ENCODE results near the gene ZNF862.

Gene ZNF862

DNA sequence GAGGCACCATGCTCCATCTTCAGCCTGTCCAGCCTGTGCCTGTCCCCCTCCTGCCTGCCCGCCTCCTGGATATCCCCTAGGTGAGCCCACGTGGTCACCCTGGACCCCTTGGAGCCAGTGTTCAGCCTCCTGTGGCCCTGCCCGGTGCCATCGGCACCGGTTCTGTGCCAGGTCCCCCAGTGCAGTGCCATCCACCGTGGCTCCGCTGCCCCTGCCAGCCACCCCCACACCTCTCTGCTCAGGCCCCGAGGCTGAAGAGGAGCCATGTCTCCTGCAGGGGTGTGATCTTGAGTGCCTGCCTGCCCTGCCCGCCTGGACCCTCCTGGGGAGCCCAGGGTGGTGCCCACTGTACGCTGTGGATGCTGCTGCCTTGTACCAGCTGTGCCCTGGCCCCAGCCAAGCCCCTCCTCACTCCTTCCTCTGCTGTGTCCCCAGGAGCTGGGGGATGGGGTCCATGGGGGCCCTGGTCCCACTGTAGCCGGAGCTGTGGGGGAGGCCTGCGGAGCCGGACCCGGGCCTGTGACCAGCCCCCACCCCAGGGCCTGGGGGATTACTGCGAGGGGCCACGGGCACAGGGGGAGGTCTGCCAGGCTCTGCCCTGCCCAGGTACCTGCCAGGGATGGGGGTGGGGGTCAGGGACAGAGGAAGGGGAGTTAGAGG, 26.2 kb upstream of the ZNF862 start:
- DNase-seq (ENCODE audit: low spot score) = no peak

DNA sequence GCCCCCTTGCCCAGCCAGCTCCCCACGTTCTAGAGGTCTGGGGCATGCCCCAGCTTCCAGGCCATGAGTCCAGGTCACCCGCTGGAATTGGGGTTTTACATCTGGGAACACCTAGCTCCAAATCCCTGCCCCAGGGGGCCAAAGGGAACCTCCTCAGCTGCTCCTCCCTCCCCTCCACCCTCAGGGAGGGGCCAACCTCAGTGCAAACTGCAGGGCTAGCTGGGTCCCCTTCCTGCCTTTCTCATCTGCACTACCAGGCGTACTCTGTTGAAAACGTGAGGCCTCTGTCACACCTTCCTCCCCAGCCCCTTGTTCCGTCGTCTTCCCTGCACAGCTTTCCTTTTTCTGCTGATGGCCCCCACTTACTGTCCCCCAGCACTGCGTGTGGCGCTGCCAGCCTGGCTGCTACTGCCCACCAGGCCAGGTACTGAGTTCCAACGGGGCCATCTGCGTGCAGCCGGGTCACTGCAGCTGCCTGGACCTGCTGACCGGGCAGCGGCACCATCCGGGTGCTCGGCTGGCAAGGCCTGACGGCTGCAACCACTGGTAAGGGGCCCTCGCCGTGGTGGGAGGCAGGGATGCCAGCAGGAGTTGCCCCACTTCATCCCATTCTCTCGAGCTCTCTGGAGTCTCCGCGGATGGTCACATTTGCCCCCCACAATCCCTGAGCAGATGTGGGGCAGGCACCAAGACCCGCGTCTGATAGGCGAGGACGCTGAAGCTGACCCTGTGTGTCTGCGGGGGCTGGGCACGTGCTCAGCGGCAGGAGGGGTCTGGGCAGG, 24.7 kb upstream of the ZNF862 start:
- no peak for DNase-seq (ENCODE audit: low spot score)

DNA sequence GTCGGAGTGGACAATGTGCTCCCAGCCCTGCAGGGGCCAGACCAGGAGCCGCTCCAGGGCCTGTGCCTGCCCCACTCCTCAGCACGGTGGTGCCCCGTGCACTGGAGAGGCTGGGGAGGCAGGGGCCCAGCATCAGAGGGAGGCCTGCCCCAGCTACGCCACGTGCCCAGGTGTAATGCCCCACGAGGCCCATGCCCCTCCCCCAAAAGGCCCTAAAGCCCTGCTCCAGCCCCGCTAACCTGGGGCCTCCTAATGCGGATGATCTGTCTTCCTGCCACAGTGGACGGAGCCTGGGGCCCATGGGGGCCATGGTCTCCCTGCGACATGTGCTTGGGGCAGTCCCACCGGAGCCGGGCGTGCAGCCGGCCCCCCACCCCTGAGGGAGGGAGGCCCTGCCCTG, 23.7 kb upstream of the ZNF862 start:
- no peak for DNase-seq (ENCODE audit: low spot score)

DNA sequence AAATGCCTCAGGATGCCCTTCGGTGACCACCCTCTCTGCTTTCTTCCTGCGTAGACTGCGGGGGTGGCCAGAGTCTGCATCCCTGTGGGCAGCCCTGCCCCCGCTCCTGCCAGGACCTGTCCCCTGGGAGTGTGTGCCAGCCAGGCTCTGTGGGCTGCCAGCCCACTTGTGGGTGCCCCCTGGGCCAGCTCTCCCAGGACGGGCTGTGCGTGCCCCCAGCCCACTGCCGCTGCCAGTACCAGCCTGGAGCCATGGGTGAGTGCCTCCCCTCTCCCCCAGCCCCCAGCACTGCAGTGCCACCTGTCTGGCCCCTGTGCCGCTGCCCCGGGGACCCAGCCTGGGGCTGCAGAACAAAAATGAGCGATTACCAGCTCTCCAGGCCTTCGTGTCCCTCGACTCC, 23.1 kb upstream of the ZNF862 start:
- DNase-seq (ENCODE audit: low spot score) = no peak

DNA sequence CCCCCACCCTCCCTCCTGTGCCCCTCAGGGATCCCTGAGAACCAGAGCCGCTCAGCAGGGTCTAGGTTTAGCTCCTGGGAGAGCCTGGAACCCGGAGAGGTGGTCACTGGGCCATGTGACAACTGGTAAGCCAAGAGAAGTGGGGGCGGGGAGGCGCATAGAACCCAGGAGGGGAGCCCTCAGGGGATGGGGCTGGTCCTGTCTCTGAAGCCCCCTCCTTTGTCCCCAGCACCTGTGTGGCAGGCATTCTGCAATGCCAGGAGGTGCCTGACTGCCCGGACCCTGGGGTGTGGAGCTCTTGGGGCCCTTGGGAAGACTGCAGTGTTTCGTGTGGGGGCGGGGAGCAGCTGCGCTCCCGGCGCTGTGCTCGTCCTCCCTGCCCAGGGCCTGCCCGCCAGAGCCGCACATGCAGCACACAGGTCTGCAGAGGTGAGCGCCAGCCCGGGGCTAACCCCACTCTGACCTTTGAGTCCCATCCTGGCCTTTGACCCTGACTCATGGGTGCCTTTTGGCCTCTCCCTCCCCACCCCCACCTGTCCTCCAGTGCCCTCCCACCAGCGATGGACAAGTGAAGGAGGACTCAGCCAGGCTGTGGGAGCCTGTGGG, 22.4 kb upstream of the ZNF862 start:
- no peak for DNase-seq (ENCODE audit: low spot score)

DNA sequence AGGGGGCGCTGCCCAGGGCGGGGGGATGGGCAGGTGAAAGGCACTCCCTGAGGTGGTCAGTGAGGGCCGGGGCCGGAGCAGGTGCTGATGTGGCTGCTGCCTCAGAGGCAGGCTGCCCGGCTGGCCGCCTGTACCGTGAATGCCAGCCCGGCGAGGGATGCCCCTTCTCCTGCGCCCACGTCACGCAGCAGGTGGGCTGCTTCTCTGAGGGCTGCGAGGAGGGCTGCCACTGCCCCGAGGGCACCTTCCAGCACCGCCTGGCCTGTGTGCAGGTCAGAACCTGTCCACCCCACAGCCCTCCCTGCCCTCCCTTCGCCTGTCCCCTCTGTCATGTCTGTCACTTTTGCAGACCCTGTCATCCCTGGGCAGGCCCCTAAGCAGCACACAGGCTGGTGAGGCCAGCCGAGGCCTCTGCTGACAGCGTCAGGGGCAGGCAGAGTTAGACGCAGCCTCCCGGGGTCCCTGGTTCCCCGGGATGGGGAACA, 21.9 kb upstream of the ZNF862 start:
- DNase-seq (ENCODE audit: low spot score) = no peak

DNA sequence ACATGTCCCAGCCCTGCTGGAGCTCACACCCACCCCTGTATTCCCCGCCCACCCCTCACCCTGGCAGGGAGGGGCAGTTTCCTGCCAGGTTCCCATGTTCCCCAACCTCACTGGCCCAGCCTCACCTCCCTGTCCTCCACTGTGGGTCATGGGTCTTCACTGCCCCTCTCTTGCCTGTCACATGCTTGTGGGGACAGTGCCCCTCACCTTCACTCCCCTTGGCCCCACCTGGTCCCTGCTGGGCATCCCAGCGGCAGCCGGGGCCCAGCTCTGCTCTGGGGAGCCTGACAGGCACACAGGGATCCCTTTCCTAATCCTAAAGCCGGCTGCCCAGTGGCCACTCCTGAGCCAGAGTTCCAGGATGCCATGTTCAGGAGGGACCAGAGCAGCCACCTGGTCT, 21.4 kb upstream of the ZNF862 start:
- DNase-seq (ENCODE audit: low spot score) = no peak

DNA sequence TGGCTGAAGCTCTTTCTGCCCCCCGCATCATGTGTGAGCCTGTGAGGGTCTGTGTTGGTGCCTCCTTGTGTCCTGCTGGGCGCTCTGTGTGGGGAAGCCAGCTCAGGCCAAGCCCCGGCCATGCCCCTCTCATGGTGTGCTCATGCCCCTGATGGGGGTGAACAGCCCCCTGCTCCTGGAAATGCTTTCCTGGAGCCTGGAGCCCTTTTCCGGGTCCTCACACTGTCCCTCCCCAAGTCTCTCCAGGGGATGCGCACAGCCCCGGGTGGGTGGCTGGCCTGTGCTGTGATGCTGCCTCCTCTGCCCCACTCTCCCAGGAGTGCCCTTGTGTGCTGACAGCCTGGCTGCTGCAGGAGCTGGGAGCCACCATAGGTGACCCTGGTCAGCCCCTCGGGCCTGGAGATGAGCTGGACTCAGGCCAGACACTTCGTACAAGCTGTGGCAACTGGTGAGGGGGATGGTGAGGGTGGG, 20.8 kb upstream of the ZNF862 start:
- DNase-seq (ENCODE audit: low spot score) = no peak

DNA sequence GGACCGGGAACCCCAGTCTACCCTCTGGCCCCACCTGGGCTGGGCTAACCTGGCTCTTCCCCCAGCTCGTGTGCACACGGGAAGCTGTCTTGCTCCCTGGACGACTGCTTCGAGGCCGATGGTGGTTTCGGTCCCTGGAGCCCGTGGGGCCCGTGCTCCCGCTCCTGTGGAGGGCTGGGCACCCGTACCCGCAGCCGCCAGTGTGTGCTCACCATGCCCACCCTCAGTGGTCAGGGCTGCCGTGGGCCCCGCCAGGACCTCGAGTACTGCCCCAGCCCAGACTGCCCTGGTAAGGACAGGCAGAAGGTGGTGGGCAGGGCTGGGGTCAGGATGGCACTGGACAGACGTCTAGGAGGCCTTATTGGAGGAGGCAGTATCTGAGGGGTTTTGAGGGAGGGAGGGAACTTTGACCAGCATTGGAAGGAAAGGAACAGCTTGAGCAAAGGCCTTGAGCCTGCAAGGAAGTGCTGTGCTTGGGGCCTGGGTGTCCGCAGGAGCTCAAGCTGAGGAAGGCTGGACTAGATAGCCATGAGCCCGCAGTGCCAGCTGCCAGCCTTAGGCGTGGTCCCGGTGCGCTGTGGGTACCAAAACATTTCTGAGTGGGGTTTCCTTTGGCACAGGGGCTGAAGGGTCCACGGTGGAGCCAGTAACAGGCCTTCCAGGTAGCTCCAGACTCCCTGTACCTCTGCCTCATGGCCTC, 20.2 kb upstream of the ZNF862 start:
- no peak for DNase-seq (ENCODE audit: low spot score)

DNA sequence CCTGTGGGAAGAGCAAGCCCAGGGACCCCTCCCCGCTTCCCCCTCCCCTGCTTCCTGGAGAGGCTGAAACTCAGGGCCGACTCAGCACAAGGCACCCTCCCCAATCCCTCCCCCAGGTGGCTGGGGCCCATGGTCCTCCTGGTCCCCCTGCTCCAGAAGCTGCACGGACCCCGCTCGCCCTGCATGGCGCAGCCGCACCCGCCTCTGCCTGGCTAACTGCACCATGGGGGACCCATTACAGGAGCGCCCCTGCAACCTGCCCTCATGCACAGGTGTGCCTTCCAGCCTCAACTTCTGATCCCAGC, 19.7 kb upstream of the ZNF862 start:
- no peak for DNase-seq (ENCODE audit: low spot score)

DNA sequence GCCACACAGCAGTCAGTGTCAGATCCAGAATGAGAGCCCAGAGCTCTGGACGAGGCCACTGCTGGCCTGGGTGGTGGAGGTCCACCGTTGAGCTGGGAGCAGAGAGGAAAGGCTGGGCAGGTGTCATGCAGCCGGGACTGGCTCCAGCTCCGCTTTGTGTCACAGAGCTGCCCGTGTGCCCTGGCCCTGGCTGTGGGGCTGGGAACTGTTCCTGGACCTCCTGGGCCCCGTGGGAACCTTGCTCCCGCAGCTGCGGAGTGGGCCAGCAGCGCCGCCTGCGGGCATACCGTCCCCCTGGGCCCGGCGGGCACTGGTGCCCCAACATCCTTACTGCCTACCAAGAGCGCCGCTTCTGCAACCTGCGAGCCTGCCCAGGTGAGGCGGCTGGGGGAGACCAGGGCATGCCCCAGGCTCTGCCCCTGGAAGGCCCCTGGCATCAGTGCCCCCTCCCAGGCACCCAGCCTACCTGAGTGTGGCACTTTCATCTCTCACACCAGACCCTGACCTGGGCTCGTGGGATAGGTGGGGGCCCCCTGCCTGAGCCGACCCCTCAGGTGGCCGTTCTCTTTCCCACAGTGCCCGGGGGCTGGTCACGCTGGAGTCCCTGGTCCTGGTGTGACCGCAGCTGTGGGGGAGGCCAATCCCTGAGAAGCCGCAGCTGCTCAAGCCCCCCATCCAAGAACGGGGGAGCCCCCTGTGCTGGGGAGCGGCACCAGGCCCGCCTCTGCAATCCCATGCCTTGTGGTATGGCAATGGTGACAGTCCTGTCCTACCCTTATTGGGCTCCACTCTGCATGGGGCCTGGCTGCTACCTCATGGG, 18.8 kb upstream of the ZNF862 start:
- no peak for DNase-seq (ENCODE audit: low spot score)

DNA sequence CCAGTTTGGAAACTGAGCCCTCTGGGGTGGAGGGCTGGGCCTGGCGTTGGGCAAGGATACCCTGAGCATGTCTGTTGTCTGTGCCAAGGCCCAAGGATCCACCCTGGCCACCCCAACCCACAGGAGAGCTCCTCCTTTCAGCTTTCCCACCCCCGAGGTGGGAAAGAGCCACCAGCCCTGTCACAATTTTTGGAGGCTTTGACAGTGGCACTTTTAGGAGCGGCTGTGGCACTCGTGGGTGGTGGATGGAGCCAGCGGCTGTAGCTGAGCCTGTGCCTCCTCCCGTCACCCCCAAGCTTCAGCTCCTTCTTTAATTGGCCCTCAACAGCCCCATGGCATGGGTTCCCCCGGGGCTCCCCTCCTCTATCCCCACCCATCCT, 18.2 kb upstream of the ZNF862 start:
- DNase-seq (ENCODE audit: low spot score) = no peak

DNA sequence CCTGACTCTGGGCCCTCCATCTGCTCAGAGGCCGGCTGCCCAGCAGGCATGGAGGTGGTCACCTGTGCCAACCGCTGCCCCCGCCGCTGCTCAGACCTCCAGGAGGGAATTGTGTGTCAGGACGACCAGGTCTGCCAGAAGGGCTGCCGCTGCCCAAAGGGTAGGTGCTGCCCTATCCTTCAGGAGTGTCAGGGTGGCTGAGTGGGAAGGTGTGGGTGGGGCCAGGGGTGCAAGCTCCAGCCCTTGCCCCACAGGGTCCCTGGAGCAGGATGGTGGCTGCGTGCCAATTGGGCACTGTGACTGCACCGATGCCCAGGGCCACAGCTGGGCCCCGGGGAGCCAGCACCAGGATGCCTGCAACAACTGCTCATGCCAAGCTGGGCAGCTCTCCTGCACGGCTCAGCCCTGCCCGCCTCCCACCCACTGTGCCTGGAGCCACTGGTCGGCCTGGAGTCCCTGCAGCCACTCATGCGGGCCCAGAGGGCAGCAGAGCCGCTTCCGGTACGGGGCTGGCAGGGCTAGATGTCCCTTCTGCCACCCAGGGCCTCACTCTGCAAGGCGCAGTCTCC, 17.5 kb upstream of the ZNF862 start:
- no peak for DNase-seq (ENCODE audit: low spot score)

DNA sequence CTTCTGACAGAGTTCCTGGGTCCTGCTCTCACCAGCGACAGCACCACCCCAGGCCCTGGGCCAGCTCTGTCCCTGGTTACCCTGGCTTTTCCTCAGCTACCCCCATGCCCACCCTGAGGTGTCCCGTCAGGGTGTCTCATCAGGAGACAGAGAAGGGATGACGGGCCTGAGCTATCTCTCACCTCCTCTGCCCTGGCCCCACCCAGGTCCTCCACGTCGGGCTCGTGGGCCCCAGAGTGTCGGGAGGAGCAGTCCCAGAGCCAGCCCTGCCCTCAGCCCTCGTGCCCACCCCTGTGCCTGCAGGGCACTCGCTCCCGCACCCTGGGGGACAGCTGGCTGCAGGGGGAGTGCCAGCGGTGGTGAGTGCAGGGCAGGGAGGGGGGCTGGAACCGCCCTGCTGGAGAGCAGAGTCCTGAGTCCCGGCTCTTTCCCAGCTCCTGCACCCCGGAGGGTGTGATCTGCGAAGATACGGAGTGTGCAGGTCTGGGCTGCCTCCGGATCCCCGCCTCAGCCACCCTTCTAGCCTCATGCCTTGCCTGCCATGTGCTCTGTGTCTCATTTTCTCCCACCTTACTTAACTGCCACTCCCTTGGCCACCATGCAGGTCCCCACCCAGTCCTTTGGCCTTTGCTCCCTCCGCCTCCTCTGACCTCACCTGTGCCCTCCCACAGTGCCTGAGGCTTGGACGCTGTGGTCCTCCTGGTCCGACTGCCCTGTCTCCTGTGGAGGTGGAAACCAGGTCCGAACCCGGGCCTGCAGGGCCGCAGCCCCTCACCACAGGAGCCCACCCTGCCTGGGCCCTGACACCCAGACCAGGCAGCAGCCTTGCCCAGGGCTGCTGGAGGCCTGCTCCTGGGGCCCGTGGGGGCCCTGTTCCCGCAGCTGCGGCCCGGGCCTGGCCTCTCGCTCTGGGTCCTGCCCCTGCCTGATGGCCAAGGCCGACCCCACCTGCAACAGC, 16.7 kb upstream of the ZNF862 start:
- DNase-seq (ENCODE audit: low spot score) = no peak

DNA sequence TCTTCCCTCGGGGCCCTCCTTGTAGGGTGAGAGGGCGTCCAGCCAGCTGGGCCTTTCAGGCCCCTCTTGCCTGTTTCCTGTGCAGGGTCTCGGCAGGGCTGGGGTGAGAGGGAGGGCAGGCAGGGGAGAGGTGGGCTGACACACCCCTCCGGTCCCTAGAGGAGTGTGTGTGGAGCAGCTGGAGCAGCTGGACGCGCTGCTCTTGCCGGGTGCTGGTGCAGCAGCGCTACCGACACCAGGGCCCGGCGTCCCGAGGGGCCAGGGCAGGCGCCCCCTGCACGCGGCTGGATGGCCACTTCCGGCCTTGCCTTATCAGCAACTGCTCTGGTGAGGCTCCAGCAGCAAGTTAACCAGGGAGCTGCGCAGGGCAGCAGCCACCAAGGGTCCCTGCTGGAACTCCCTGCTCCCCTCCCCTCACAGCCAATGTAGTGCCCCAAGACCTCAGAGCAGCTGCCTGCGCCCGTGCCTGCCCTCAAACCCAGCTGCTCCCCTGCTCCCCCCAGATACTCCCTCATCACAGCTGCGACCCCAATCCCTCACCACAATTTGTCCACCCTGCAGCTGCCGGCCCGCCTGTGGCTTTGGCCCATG, 15.7 kb upstream of the ZNF862 start:
- DNase-seq (ENCODE audit: low spot score) = no peak

DNA sequence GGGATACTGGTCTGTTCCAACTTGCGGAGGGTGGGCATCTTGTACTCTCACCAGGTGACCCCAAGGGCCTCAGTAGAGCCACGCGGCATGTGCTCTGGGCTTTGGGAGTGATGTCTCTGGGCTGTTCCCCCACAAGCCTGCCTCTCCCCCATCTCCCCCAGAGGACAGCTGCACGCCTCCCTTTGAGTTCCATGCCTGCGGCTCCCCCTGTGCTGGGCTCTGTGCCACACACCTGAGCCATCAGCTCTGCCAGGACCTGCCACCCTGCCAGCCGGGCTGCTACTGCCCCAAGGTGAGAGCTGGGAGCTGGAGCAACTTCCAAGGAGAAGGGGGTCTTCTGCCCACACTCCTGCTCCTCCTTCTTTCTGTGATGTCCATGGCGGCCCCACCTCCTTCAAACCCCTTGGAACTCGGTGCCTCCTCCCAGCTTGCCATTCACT, 15.0 kb upstream of the ZNF862 start:
- no peak for DNase-seq (ENCODE audit: low spot score)

DNA sequence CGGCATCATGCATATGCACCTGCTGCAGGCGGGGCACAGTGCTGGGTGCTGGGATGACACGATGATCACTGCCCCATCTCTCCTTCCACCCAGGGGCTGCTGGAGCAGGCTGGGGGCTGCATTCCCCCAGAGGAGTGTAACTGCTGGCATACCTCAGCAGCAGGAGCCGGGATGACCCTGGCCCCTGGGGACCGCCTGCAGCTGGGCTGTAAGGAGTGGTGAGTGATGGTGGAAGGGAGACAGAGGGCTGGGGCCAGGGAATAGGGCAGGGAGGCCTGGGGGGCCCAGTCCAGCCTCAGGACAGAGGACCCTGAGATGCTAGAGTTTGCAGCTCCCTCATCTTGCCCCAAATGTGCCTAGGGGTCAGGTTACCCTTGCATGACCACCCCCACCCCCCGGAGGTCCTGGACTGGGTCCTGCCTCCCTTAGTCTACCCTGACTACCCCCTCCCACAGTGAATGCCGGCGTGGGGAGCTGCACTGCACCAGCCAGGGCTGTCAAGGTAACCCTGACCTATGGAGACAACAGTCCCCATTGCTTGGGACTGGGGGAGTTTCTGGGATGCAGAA, 14.5 kb upstream of the ZNF862 start:
- no peak for DNase-seq (ENCODE audit: low spot score)

DNA sequence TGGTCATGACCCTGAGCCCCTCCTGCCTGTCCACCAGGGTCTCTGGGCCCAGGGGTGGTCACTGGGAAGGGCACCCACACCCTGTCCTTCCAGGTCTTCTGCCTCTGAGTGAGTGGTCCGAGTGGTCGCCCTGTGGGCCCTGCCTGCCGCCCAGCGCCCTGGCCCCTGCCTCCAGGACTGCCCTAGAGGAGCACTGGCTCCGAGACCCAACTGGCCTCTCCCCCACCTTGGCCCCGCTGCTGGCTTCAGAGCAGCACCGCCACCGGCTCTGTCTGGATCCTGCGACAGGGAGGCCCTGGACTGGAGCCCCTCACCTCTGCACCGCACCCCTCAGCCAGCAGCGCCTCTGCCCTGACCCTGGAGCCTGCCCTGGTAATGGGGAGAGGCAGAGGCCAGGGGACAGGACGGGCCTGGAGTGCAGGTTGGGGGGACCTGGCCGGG, 13.9 kb upstream of the ZNF862 start:
- no peak for DNase-seq (ENCODE audit: low spot score)

DNA sequence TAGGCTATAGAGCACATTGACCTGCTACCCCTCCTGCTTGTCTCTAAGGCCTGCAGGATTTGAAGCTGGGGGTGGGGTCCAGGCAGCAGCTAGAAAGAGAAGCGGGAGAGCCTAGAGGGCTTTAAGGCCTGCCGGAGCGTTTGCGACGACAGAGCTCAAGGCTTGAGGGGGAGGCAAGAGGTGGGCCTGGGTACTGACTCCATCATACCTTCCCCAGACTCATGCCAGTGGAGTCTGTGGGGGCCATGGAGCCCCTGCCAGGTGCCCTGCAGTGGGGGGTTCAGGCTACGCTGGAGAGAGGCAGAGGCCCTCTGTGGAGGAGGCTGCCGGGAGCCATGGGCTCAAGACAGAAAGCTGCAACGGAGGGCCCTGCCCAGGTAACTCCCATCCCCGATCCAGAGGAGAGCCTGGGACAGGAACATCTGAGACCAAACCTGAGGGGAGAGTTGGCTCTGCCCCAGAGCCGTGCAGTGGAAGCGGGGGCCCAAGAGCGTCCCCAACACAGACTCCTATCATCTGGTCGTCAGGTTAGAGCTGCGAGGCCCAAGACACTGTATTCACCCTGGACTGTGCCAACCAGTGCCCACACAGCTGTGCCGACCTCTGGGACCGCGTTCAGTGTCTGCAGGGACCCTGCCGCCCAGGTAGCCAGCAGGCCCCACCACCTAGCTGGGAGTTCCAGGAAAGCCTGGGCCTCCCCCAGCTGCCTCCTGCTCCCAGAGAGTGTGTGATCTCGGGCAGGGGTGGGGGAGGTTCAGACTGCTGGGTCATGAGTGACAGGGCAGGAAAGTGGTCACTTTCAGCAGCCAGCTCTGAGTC, 13.2 kb upstream of the ZNF862 start:
- DNase-seq (ENCODE audit: low spot score) = no peak
